Breast epithelium (tissue), 4 donors: ENCODE data around the gene TENM4. TPM values are rescaled to one million over a fixed set of nuclear protein-coding genes. Genes with fewer than 3 reads are reported as not detected.

Source experiments
- DNase-seq, 2 donors: peaks; one replicate each; pipeline ENCODE4 v3.0.0-alpha.2; 2019; ENCODE audit warnings: low spot score in 2 of 2
- H3K27ac ChIP-seq, 2 donors: fragments of 200-600 bp; sonication (generic) in 1 of 2; one replicate each; pipeline ENCODE4 v1.5.1; 2016 to 2019; ENCODE audit warnings: mild to moderate bottlenecking in 1 of 2
- H3K27me3 ChIP-seq, 2 donors: fragments of 200-600 bp; sonication (generic) in 1 of 2; one replicate each; pipeline versions ENCODE4 v1.5.1 to v1.6.0; 2017 to 2019; ENCODE audit warnings: control low read depth in 1 of 2, mild to moderate bottlenecking in 1 of 2
- H3K36me3 ChIP-seq: fragments of 200-600 bp; one replicate; pipeline ENCODE4 v1.5.1; 2019
- H3K4me1 ChIP-seq, 2 donors: fragments of 200-600 bp; sonication (generic); one replicate each; pipeline ENCODE4 v1.5.1; 2016 to 2019; ENCODE audit warnings: control low read depth in 1 of 2
- H3K4me3 ChIP-seq, 3 donors: fragments of 200-600 bp; sonication (generic); 1 replicate in 2 of 3; 2 replicates in 1 of 3; pipeline ENCODE4 v1.5.1; 2016 to 2019; ENCODE audit warnings: mild to moderate bottlenecking in 3 of 3, moderate library complexity in 2 of 3
- H3K9me3 ChIP-seq, 2 donors: fragments of 200-600 bp; sonication (generic) in 1 of 2; one replicate each; pipeline ENCODE4 v1.5.1; 2016 to 2019; ENCODE audit warnings: control low read depth in 1 of 2
- CTCF ChIP-seq, 3 donors: fragments of 450-650 bp; IDR thresholded peaks; one replicate each; pipeline ENCODE4 v1.5.1; 2016 to 2017; ENCODE audit warnings: antibody characterized with exemption in 3 of 3, mild to moderate bottlenecking in 3 of 3, moderate library complexity in 3 of 3
- POLR2A ChIP-seq: fragments of 450-650 bp; IDR thresholded peaks from one replicate; pipeline ENCODE4 v1.6.1; 2016; ENCODE audit warnings: antibody characterized with exemption, mild to moderate bottlenecking, moderate library complexity
- POLR2AphosphoS5 ChIP-seq, 3 donors: sonication (generic); formaldehyde crosslinking; IDR thresholded peaks; one replicate each; pipeline ENCODE4 v1.6.1; 2017; ENCODE audit warnings: antibody characterized with exemption in 3 of 3
- intact Hi-C: fragments of 100-400 bp; cut with DNase I; formaldehyde crosslinking; loops from one replicate; pipeline ENCODE4 v1.15.1; 2023; ENCODE audit warnings: low total_unique reads
- total RNA-seq, 3 donors: library from RNA; depleted of rRNA; stranded (reverse); fragments of >200 nt; gene quantifications; one replicate each; pipeline ENCODE4 v1.1.0, GENCODE V29; 2016

The TENM4 gene
- total RNA-seq, 3 donors from 2014 or later, result 0.29 to 7.9 (median 4.8) TPM

DNA sequence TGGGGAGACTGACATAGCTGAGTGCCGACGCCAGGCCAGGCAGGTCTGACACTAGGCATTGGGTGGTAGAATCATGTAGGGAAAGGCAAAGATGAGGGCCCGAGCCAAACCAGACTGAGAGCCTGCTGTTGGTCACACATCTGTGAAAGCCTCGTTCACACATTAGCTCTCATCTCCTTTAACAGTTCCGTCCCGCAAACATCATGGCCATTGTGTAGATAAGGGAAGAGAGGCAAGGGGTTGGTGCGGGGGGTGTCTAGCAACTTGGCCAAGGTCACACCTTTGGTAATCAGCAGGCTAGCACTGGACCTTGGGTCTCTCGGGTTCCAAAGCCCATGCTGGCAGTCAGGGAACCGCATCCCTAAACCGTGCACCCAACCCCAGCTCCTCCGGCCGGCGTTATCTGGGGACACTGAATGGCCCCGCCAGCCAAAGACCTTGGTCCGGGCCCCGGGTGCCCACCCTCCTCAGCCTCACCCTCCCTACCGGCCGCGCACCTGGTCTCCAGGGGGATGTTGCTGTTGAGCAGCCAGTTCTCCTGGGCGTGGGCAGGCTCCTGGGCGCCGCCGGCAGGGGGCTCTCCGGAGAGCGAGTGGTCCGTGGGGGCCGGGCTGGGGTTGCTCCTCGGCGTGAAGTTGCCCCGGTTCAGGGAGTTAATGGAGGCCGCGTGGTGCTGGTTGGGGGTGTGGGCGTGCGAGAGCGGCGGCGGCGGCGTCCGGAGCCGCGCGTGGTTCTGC lies 537.9 kb downstream of the TENM4 start:
- Histone ChIP-seq H3K4me3 (no peak overlapping the region), H3K4me1 (no peaks in the 10 kb centered on the region), H3K27me3 (peaks cover 0 to 5% of the 10 kb centered on the region in 2 donors), H3K9me3 (no peaks in the 10 kb centered on the region), H3K36me3 (no peaks in the 10 kb centered on the region), H3K27ac (no peak overlapping the region)
- no peak for TF ChIP-seq POLR2AphosphoS5 (IDR thresholded peaks at IDR 0.05)
- TF ChIP-seq CTCF (IDR thresholded peaks at IDR 0.05), result no peak
- TF ChIP-seq POLR2A, result no peak
- intact Hi-C loops, result no loop called here
- DNase-seq, result no peak

GRCh38 chr11:78901831-78902230 lies 539.0 kb downstream of the TENM4 start:
- Histone ChIP-seq H3K9me3 (no peaks in the 10 kb centered on the region), H3K27me3 (peaks cover 0 to 5% of the 10 kb centered on the region in 2 donors), H3K36me3 (no peaks in the 10 kb centered on the region), H3K4me3 (no peak overlapping the region), H3K4me1 (no peaks in the 10 kb centered on the region), H3K27ac (no peak overlapping the region)
- TF ChIP-seq POLR2A, result no peak
- no peak for TF ChIP-seq CTCF (IDR thresholded peaks at IDR 0.05)
- TF ChIP-seq POLR2AphosphoS5 (IDR thresholded peaks at IDR 0.05), result no peak
- no peak for DNase-seq
- intact Hi-C loops, result no loop called here

DNA sequence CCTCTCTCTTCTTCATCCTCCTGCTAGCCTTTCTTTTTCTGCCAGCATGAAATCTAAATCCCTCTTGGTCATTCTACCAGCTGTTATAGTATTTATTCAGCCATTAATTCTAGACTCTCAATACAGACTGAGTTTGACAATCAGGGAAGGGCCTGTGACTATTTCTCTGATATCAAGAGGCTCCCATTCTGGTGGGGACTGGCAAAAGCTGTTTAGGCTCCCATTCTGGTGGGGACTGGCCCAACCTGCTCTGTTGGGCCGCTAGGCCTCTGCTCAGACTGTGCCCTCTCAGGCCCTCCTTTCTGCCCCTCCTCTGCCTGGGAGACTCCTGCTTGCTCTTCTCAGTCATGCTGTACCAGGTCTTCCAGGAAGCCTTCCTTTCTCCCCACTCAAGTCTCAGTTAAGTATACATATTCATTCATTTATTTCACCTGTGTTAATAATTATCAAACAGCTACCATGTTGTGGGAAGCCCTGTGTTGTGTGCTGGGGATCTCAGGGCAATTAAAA lies 542.5 kb downstream of the TENM4 start:
- Histone ChIP-seq H3K27ac (no peak overlapping the region), H3K9me3 (no peaks in the 10 kb centered on the region), H3K27me3 (peaks cover 0 to 5% of the 10 kb centered on the region in 2 donors), H3K4me3 (no peak overlapping the region), H3K4me1 (no peaks in the 10 kb centered on the region), H3K36me3 (no peaks in the 10 kb centered on the region)
- intact Hi-C loops, result no loop called here
- TF ChIP-seq POLR2A (no peak), CTCF (IDR thresholded peaks at IDR 0.05) (no peak), POLR2AphosphoS5 (IDR thresholded peaks at IDR 0.05) (no peak)
- DNase-seq, result no peak

- no peak for DNase-seq
- Histone ChIP-seq H3K4me1 (no peaks in the 10 kb centered on the region), H3K27me3 (no peaks in the 10 kb centered on the region), H3K9me3 (no peaks in the 10 kb centered on the region), H3K4me3 (no peak overlapping the region), H3K36me3 (no peaks in the 10 kb centered on the region), H3K27ac (no peak overlapping the region)
- TF ChIP-seq CTCF (IDR thresholded peaks at IDR 0.05), result no peak
- no peak for TF ChIP-seq POLR2AphosphoS5 (IDR thresholded peaks at IDR 0.05)
- no peak for TF ChIP-seq POLR2A
- intact Hi-C loops, result no loop called here
These were observed 546.8 kb downstream of the TENM4 start for GRCh38 chr11:78893996-78894395.

GRCh38 chr11:78889698-78890097 lies 551.1 kb downstream of the TENM4 start:
- intact Hi-C loops, result no loop called here
- H3K4me3 ChIP-seq, result no peak overlapping the region
- H3K27me3 ChIP-seq, result no peaks in the 10 kb centered on the region
- no peak overlapping the region for H3K27ac ChIP-seq
- H3K9me3 ChIP-seq, result no peaks in the 10 kb centered on the region
- no peaks in the 10 kb centered on the region for H3K36me3 ChIP-seq
- no peak for DNase-seq
- no peaks in the 10 kb centered on the region for H3K4me1 ChIP-seq
- TF ChIP-seq POLR2AphosphoS5 (IDR thresholded peaks at IDR 0.05), result no peak
- no peak for TF ChIP-seq CTCF (IDR thresholded peaks at IDR 0.05)
- TF ChIP-seq POLR2A, result no peak
